Measurements from ENCODE around the gene SCAF1. TPM values are rescaled to one million over a fixed set of nuclear protein-coding genes. Genes with fewer than 3 reads are reported as not detected.

SCAF1 gene
- total RNA-seq, 2 donors from 2014 or later, result 16.1 to 36.6 TPM

GRCh38 chr19:49602806-49603205 is 39.2 kb upstream of the SCAF1 start:
- TF ChIP-seq POLR2A (IDR thresholded peaks at IDR 0.05), result no peak
- TF ChIP-seq, protein P1, sequence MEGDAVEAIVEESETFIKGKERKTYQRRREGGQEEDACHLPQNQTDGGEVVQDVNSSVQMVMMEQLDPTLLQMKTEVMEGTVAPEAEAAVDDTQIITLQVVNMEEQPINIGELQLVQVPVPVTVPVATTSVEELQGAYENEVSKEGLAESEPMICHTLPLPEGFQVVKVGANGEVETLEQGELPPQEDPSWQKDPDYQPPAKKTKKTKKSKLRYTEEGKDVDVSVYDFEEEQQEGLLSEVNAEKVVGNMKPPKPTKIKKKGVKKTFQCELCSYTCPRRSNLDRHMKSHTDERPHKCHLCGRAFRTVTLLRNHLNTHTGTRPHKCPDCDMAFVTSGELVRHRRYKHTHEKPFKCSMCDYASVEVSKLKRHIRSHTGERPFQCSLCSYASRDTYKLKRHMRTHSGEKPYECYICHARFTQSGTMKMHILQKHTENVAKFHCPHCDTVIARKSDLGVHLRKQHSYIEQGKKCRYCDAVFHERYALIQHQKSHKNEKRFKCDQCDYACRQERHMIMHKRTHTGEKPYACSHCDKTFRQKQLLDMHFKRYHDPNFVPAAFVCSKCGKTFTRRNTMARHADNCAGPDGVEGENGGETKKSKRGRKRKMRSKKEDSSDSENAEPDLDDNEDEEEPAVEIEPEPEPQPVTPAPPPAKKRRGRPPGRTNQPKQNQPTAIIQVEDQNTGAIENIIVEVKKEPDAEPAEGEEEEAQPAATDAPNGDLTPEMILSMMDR (IDR thresholded peaks at IDR 0.05), result no peak
- H3K9me3 ChIP-seq, result no peaks in the 10 kb centered on the region
- no peak for ATAC-seq
- no peak overlapping the region for H3K4me3 ChIP-seq
- DNase-seq, result no peak
- intact Hi-C loops (cut with DNase I), result no loop called here
- 97 to 100% methylated on average over 2 of the region's 2 CpGs for WGBS, 2 donors
- peaks cover 7 to 16% of the 10 kb centered on the region in 2 donors for H3K36me3 ChIP-seq (replicated peaks in 1 of 2; ENCODE audit: insufficient read depth in 1 of 2, low read depth in 2 of 2)
- H3K4me1 ChIP-seq, result no peaks in the 10 kb centered on the region
- no peak overlapping the region for H3K27ac ChIP-seq
- H3K27me3 ChIP-seq, result no peaks in the 10 kb centered on the region

- intact Hi-C loops (cut with DNase I), result no loop called here
- H3K9me3 ChIP-seq, result no peaks in the 10 kb centered on the region
- TF ChIP-seq, protein P1 (IDR thresholded peaks at IDR 0.05), result no peak
- no peak for TF ChIP-seq POLR2A (IDR thresholded peaks at IDR 0.05)
- no peaks in the 10 kb centered on the region for H3K27me3 ChIP-seq
- H3K27ac ChIP-seq, result no peak overlapping the region
- H3K36me3 ChIP-seq (replicated peaks in 1 of 2; ENCODE audit: insufficient read depth in 1 of 2, low read depth in 2 of 2), result peaks cover 0 to 9% of the 10 kb centered on the region in 2 donors
- WGBS, 2 donors, result 67 to 75% methylated on average over 3 to 7 of the region's 7 CpGs
- no peaks in the 10 kb centered on the region for H3K4me1 ChIP-seq
- H3K4me3 ChIP-seq, result no peak overlapping the region
- ATAC-seq (no peak), DNase-seq (no peak)
These were observed 36.4 kb upstream of the SCAF1 start for GRCh38 chr19:49605605-49606004.

DNA sequence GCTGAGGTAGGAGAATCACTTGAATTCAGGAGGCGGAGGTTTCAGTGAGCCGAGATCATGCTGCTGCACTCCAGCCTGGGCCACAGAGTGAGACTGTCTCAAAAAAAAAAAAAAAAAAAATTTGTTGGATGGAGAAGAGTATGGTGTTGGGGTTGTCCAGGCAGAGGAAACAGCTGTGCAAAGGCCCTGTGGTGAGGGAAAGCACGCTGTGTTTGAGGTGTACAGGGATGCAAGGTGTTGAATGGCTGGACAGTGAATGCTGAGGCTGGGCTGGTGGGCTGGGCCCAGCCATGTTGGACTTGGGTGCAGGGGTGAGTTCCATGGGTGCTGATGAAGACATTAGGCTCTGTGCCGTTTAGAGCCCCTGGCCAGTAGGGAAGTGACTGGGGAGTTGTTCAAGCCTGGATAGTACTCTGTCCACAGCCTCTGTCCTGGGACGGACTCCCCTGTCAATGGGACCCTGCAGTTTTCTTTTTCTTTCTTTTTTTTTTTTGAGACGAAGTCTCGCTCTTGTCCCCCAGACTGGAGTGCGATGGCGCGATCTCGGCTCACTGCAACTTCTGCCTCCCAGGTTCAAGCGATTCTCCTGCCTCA is 32.4 kb upstream of the SCAF1 start:
- intact Hi-C loops (cut with DNase I), result no loop called here
- Histone ChIP-seq H3K9me3 (no peaks in the 10 kb centered on the region), H3K27ac (no peak overlapping the region), H3K4me1 (peaks cover 11% of the 10 kb centered on the region), H3K27me3 (no peaks in the 10 kb centered on the region), H3K4me3 (no peak overlapping the region), H3K36me3 (replicated peaks in 1 of 2; ENCODE audit: insufficient read depth in 1 of 2, low read depth in 2 of 2) (peaks cover 0 to 3% of the 10 kb centered on the region in 2 donors)
- ATAC-seq (no peak), DNase-seq (no peak)
- no peak for TF ChIP-seq POLR2A (IDR thresholded peaks at IDR 0.05)
- TF ChIP-seq, protein P1 (IDR thresholded peaks at IDR 0.05), result no peak
- 96 to 97% methylated on average over 11 to 12 of the region's 12 CpGs for WGBS, 2 donors

- TF ChIP-seq, protein P1 (IDR thresholded peaks at IDR 0.05), result no peak
- TF ChIP-seq POLR2A (IDR thresholded peaks at IDR 0.05), result no peak
- Histone ChIP-seq H3K27ac (no peak overlapping the region), H3K4me3 (no peak overlapping the region), H3K36me3 (replicated peaks in 1 of 2; ENCODE audit: insufficient read depth in 1 of 2, low read depth in 2 of 2) (peaks cover 9 to 12% of the 10 kb centered on the region in 2 donors), H3K27me3 (no peaks in the 10 kb centered on the region), H3K9me3 (no peaks in the 10 kb centered on the region), H3K4me1 (peaks cover 11% of the 10 kb centered on the region)
- intact Hi-C loops (cut with DNase I), result no loop called here
- WGBS, 2 donors, result 43 to 52% methylated on average over 4 of the region's 4 CpGs
- peak; percentile 31 for ATAC-seq
- peak in 2 of 4 donors; percentile 33 to 61 for DNase-seq
These were observed 28.6 kb upstream of the SCAF1 start for GRCh38 chr19:49613374-49613773.

Measured in body of pancreas (tissue), 4 donors.